Parietal lobe (tissue), 2 donors: ENCODE data around the gene AGRN. TPM values are rescaled to one million over a fixed set of nuclear protein-coding genes. Genes with fewer than 3 reads are reported as not detected.

Source experiments
- small RNA-seq: library from RNA; depleted of rRNA; stranded (forward); fragments of <200 nt; gene quantifications from one replicate; pipeline ENCODE3, GENCODE V24; 2014; ENCODE audit warnings: low replicate concordance
- total RNA-seq: library from RNA; depleted of rRNA; stranded (reverse); fragments of >200 nt; gene quantifications from one replicate; pipeline ENCODE4 v1.2.3, GENCODE V29; 2014

The AGRN gene
- 105 TPM for total RNA-seq

DNA sequence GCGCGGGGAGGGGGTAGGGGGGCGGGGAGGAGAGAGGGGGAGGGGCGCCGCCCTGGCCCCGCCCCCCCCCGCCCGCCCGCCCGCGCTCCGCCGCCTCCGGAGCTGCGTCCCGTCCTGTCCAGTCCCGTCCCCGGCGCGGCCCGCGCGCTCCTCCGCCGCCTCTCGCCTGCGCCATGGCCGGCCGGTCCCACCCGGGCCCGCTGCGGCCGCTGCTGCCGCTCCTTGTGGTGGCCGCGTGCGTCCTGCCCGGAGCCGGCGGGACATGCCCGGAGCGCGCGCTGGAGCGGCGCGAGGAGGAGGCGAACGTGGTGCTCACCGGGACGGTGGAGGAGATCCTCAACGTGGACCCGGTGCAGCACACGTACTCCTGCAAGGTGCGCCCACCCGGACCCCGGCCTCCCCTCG lies at the start of gene AGRN:
Gene AGRN, plus strand, starts transcription at position 121 of the 405 bp plus-strand sequence. Its CDS starts 53 bp downstream, at position 174.

DNA sequence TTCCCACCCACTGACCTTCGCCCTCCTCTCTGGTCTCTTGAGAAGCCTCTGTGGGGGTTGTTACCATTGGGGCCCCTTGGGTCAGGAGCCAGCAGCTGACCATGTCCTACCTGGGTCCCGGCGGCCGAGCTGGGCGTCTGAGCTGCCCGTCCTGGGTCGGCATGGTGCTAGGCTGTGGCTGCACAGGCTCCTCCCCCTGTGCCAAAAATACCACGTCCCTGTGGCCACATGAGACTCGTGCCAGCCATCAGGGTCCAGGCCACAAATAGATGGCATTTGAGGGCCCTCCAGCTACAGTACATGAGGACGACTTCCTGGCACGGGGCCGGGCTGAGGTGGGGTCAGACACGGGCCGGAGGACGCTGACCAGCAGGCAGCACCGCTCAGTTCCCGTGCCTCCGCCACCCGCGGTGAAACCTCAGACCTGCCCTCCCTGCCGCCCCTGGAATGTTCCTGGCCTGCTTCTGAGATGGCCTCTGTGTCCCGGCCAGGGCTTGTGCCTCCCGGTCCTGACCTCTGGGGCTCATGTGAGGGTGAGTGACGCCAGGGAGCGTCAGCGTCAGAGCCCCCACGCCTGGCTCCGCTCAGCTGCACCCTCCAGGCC lies 37.9 kb upstream of the AGRN start, which contains the start of gene PERM1:
Gene PERM1, minus strand, starts transcription at position 139 of the 604 bp plus-strand sequence. CDS start 1,064 bp downstream, outside the sequence.

DNA sequence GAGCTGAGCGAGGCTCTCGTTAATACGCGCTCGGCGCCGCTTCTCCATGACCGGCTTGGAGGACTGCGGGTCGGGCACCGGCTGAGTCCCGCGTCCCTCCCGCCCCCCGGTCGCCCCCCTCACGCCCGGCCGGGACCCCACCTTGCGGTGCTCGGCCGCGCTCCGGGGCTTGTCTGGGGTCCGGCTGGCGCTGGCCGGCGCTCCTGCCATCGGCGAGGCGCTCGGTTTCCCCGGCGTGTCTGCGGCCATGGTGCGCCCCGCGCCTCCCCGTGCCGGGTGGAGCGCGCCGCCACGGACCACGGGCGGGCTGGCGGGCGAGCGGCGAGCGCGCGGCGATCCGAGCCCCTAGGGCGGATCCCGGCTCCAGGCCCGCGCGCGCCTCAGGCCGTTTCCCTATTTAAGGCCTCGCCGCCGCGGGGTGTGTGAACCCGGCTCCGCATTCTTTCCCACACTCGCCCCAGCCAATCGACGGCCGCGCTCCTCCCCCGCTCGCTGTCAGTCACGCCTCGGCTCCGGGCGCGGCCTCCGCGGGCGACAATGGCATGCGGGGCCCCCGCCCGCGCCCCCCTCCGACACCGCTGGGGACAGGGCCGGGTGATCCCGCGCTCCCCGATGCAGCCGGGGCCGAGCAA lies 20.1 kb upstream of the AGRN start, which contains the start of gene HES4:
Gene HES4, minus strand, starts transcription at position 373 of the 632 bp plus-strand sequence. Its CDS starts 124 bp downstream, at position 249.

DNA sequence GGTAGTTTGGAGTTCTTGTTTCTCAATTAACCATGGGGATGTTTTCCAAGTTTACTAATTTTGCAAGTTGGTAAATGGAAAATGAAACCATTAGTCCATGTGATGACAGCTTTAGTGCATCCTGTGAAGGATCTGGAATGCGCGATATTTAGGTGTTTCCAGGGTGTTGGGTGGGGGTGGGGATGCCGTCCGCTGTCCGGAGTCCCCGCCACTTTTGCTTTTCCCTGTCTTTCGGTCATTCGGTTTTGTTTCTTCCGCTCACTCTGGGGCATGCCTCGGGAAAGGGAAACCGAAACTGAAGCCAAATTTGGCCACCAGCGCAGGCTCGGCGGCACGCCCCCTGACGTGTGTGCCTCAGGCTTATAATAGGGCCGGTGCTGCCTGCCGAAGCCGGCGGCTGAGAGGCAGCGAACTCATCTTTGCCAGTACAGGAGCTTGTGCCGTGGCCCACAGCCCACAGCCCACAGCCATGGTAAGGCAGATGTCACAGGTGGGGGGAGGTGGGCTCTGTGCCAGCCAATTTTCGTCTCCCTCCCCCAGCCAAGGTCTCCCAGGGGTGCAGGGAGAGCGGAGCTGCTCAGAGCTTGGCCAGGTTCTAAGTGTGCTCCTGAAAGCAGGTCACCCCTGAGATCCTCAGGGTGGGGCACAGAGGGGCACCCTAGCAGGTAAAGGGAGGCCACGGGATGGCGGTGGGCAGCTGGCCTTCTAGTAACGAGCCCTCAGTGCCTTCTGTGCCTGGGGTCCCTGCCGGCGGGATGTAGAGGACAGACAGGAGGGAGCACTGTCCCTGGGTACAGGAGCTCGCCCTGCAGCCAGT lies 6.6 kb upstream of the AGRN start, which contains the start of gene ISG15:
Gene ISG15, plus strand, starts transcription at position 393 of the 817 bp plus-strand sequence. Its CDS starts 77 bp downstream, at position 470.

DNA sequence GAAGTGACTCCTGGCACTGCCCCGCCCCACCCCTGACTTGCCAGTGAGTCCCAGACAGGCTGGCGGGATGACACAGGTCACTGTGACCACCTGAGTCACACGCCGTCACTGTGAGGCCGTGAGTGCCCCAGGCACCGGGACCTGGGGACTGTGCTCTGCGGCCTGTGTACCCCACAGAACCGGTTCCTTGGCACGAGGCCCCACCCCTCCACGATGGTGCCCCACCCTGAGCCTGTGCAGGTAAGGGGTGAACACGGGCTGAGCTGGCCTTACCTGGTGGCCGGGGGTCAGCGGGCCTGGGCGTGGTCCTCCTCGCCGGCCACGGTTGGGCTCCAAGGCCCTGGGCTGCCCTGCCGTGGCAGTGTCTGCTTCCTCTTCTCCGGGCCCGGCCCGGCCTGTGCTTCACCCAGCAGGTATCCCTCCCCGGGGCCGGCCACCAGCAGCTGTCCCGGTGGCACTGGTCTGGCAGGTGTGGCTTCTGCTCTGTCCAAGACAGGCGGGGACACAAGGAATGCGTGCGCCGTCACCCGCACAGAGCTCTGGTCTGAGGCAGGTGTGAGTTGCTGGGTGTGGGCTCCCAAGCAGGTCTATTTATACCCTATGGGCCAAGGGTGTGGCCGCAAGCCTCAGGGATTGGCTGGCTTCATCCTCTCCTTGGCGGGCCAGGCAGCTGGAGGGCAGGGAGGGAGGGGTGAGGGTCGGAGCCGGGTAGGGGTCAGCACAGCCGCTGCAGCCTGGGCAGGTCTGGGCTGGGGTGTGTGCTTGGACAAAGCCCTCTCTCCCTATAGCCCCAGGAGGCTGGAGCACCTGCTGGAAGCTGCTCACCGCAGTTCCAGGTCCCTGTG lies 54.0 kb downstream of the AGRN start, which contains the start of gene RNF223:
Gene RNF223, minus strand, starts transcription at position 564 of the 845 bp plus-strand sequence. CDS start 1,740 bp downstream, outside the sequence.

Small RNA genes within 50 kb of the gene (small RNA-seq; reads per million reads assigned to genes)
- not detected for gene AL645608.3

Other genes starting within 250 kb of the AGRN start
- not detected for gene SAMD11, start 96.2 kb upstream of the AGRN start, total RNA-seq
- gene NOC2L, start 60.9 kb upstream of the AGRN start, total RNA-seq = 52.3 TPM
- gene KLHL17, start 59.5 kb upstream of the AGRN start, total RNA-seq = 15.7 TPM
- gene PLEKHN1, start 53.6 kb upstream of the AGRN start, total RNA-seq = not detected
- gene PERM1, start 38.0 kb upstream of the AGRN start, total RNA-seq = 0.63 TPM
- 24.7 TPM for gene HES4, start 20.0 kb upstream of the AGRN start, total RNA-seq
- gene ISG15, start 6.6 kb upstream of the AGRN start, total RNA-seq = 7.2 TPM
- not detected for gene RNF223, start 54.2 kb downstream of the AGRN start, total RNA-seq
- 16.9 TPM for gene C1orf159, start 96.0 kb downstream of the AGRN start, total RNA-seq
- gene TTLL10, start 153.8 kb downstream of the AGRN start, total RNA-seq = not detected
- gene TNFRSF18, start 186.5 kb downstream of the AGRN start, total RNA-seq = not detected
- not detected for gene TNFRSF4, start 194.0 kb downstream of the AGRN start, total RNA-seq
- gene SDF4, start 211.9 kb downstream of the AGRN start, total RNA-seq = 34.4 TPM
- 24.7 TPM for gene B3GALT6, start 212.1 kb downstream of the AGRN start, total RNA-seq
- not detected for gene C1QTNF12, start 226.6 kb downstream of the AGRN start, total RNA-seq